Body of pancreas (tissue), 4 donors: ENCODE measurements around the gene NRIP1.

Experiments
- POLR2A ChIP-seq, 3 donors: fragments of 450-650 bp; IDR thresholded peaks; one replicate each; pipeline ENCODE4 v1.6.1; 2016; ENCODE audit warnings: antibody characterized with exemption in 3 of 3, mild to moderate bottlenecking in 2 of 3
- TF ChIP-seq, protein P1 (sequence below), 7 experiments: fragments of 450-650 bp in 4 of 7; fragments of 200-600 bp in 3 of 7; sonication (generic) in 3 of 7; IDR thresholded peaks; one replicate each; pipeline ENCODE4 v1.5.1; 2016 to 2019; ENCODE audit warnings: antibody characterized with exemption in 7 of 7

GRCh38 chr21:15007716-15008296 lies 57.0 kb downstream of the NRIP1 start:
- TF ChIP-seq, protein P1, sequence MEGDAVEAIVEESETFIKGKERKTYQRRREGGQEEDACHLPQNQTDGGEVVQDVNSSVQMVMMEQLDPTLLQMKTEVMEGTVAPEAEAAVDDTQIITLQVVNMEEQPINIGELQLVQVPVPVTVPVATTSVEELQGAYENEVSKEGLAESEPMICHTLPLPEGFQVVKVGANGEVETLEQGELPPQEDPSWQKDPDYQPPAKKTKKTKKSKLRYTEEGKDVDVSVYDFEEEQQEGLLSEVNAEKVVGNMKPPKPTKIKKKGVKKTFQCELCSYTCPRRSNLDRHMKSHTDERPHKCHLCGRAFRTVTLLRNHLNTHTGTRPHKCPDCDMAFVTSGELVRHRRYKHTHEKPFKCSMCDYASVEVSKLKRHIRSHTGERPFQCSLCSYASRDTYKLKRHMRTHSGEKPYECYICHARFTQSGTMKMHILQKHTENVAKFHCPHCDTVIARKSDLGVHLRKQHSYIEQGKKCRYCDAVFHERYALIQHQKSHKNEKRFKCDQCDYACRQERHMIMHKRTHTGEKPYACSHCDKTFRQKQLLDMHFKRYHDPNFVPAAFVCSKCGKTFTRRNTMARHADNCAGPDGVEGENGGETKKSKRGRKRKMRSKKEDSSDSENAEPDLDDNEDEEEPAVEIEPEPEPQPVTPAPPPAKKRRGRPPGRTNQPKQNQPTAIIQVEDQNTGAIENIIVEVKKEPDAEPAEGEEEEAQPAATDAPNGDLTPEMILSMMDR (IDR thresholded peaks at IDR 0.05) = no peak
- TF ChIP-seq POLR2A (IDR thresholded peaks at IDR 0.05) = no peak
